HG03354 (cell line): Measurements from ENCODE around the gene JAG1.

Experiments used
- ATAC-seq: cut with Tn5 transposase; IDR thresholded peaks from one replicate; pipeline ENCODE4 v1.9.1; 2021; ENCODE audit warnings: mild to moderate bottlenecking; ENCODE audit not compliant: unreplicated experiment, poor library complexity, severe bottlenecking

The JAG1 gene

DNA sequence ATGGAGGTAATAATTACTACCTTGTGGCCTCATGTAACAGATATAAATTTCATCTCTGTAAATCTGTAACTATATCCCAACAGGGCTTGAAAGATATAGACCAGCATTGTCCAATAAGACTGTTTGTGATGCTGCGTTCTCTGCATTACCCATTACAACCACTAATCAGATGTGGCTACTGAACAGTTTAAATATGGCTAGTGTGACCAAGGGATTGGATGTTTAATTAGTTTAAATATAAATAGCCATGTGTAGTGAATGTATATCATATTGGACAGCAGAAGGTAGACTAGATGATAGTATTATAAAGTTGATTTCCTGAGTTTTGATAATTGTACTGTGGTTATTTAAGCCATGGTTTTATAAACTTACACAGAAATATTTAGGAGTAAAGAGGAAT is 27.8 kb upstream of the JAG1 start:
- no peak for ATAC-seq

GRCh38 chr20:10699941-10700340 is 26.1 kb upstream of the JAG1 start:
- ATAC-seq = no peak

DNA sequence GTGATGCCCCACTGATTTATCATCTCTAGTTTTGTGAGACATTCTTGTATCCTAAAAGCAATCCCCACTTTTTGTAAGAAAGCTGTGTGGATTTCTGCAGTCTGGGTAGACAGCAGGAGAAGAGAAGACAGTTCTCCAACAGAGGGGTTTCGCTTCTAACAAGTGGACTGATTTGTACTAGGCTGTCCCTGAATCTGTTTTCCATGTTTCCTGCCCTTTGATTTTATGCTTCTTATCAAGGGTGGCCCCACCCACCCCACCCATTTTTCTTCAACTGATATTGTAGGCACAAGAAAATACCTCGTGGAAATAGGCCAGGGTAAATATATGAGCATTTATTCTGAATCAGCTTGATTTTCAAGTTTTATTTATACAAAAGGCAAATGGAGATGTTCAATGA is 25.7 kb upstream of the JAG1 start:
- ATAC-seq = no peak

GRCh38 chr20:10696650-10697049 is 22.9 kb upstream of the JAG1 start:
- peak; percentile 50 for ATAC-seq

- ATAC-seq = no peak
These were observed 15.6 kb upstream of the JAG1 start for GRCh38 chr20:10689385-10689784.

- ATAC-seq = no peak
These were observed 14.1 kb upstream of the JAG1 start for GRCh38 chr20:10687895-10688294.

GRCh38 chr20:10686356-10687133 is 12.7 kb upstream of the JAG1 start:
- ATAC-seq = no peak

DNA sequence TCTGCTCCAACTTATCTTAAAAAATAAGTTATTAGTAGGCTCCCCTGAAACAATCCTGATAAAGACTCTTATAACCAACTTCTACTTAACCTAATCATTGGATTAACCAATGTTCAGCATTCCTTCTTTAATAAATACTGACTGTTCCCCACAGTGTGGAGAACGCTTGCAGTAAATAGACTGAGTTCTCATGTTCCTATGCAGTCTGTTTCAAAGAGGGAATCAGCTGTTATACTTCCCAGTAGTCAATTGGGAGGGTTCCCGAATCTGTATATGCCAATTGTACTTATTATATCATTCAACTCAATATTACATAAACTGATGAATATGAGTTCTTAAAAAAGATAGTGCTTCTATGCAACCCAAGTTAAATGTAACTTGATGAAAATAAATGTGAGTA is 9.7 kb upstream of the JAG1 start:
- no peak for ATAC-seq

GRCh38 chr20:10682939-10683338 is 9.1 kb upstream of the JAG1 start:
- no peak for ATAC-seq

GRCh38 chr20:10681494-10681893 is 7.7 kb upstream of the JAG1 start:
- ATAC-seq = no peak

GRCh38 chr20:10680571-10680970 is 6.8 kb upstream of the JAG1 start:
- ATAC-seq = no peak

DNA sequence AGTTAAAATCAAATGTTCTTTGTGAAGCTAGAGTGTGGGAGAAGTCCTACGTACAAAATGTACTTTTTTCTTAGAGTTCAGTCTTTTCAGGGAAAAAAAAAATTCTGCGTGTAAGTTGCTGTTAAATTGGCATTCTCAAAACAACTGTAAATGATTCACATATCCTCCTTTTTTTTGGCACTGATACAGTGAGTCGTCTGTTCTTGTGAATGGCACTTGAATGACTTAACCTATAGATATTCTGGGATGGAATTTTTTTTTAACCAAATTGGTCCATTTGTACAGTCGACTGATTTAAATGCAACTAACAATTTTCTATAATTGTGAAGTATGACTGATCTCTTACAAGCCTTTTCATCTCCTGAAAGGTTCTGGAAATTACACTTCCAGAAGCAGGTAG is 5.5 kb upstream of the JAG1 start:
- ATAC-seq = no peak

GRCh38 chr20:10676518-10676917 is 2.7 kb upstream of the JAG1 start:
- ATAC-seq = no peak

DNA sequence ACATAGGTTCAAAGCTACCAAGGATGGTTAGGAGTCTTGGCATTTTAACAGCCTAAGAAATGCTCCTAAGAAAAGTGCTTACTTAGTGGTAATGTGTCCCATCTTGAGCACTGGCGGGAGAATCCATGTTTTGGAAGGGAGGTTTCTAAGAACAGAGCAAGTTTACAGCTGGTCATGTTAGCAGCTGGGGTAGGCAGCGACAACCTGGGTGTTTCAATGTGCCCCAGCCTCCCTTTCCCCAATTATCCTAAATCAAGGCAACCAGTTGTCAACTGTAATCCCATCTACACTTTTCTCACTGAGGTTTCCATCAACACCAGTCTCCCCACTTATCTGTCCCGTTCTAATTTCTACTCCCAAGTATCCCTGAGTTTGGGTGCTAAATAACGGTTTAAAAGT is 1.6 kb upstream of the JAG1 start:
- ATAC-seq = no peak

DNA sequence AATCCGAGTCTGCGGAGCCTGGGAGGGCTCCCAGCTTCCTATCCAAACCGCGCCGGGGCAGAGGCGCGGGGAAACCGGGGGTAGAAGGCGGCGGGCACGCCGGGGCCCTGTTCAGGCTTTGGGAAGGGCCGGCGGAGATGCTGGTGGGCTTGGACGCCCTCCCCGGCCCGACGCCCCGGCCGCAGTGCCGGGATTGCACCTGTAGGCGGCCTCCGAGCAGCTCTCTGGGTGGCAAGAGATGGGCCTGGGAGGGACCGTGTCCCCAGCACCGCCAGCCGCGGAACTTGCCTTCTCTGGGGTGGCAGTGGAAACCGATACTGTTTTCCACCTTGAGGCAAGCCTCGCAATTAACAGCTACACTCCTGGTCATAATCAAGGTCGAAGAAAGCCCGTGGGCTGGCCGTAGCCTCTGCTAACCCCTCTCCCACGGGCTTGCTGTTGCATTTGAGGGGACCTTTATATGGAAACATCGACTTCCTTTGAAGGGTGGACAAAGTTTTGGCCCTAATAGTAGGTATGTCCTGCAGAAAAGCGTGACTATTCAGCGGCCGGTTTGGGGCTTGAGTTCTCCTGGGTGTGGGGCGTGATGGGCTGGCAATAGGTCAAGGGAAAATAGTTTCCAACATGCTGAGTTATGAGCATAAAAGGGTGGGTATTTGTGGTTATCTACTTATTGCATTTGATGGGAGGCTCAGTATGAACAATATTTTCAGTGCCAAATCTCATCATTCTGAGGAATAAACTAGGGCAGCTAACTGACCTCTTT is 1.1 kb upstream of the JAG1 start:
- ATAC-seq = peak; percentile 59

- peak; percentile 3 for ATAC-seq
These were observed 490 bp downstream of the JAG1 start for GRCh38 chr20:10673176-10673841.

GRCh38 chr20:10672624-10673127 is 1.1 kb downstream of the JAG1 start:
- no peak for ATAC-seq

DNA sequence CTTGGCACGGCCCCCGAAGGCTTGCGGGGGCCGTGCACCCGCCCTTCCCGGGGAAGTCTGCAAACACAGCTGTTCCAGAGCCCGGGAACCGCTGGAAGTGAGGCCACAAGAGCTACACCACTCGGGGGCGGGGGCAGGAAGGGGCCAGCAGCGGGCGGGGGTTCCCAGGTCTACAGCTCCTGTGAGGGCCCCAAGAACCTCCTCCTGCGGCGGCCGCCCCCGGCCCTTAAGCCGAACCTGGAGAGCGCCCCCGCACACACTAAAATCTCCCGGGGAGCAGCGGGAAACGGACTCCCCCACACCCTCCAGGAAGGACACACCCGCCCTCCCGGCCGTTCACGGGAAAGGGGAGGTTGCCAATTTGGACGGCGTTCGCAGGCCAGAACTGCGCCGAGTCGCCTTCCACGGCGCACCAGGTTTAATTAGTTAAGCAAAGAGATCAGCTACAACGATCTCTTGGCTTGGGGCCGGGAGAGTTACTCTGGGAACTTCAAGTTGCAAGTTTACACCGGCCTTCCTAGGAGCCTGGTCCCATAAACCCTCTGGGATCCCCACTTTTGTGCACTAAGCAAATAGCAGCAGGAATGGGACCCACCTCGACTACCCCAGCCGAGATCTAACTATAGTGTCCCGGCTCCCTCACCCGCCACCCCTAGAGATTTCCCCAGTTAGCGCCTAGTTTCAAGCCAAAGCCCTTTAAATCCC is 1.7 kb downstream of the JAG1 start:
- no peak for ATAC-seq

- ATAC-seq = peak; percentile 34
These were observed 2.4 kb downstream of the JAG1 start for GRCh38 chr20:10671221-10671918.
